Activated T-cell treated with anti-CD3 and anti-CD28 coated beads, Interleukin-2, amount 50 U/mL, for 24 hours (primary cell): ENCODE results near the gene LHX5.

Source experiments
- DNase-seq: peaks from one replicate; pipeline ENCODE4 v3.0.0-alpha.2; 2020
- H3K27ac Mint-ChIP-seq: 2 replicates; pipeline ENCODE4 v1.8.0; 2020; ENCODE audit warnings: mild to moderate bottlenecking, mixed read lengths
- H3K27me3 Mint-ChIP-seq: 2 replicates; pipeline ENCODE4 v1.8.0; 2020; ENCODE audit warnings: mixed read lengths
- H3K36me3 Mint-ChIP-seq: 2 replicates; pipeline ENCODE4 v1.8.0; 2020; ENCODE audit warnings: low read depth, mixed read lengths
- H3K4me1 Mint-ChIP-seq: 2 replicates; pipeline ENCODE4 v1.8.0; 2020; ENCODE audit warnings: low read depth, mixed read lengths
- H3K4me3 Mint-ChIP-seq: 2 replicates; pipeline ENCODE4 v1.8.0; 2020; ENCODE audit warnings: mild to moderate bottlenecking, moderate library complexity, mixed read lengths
- H3K9me3 Mint-ChIP-seq: 2 replicates; pipeline ENCODE4 v1.8.0; 2020; ENCODE audit warnings: mixed read lengths

The LHX5 gene

GRCh38 chr12:113485330-113485729 lies 13.7 kb upstream of the LHX5 start:
- peaks cover 70% of the 10 kb centered on the region for H3K27me3 Mint-ChIP-seq
- DNase-seq = no peak

GRCh38 chr12:113482334-113482733 lies 10.7 kb upstream of the LHX5 start:
- Mint-ChIP-seq H3K27me3 (peaks cover 86% of the 10 kb centered on the region), H3K36me3 (no peaks in the 10 kb centered on the region), H3K4me1 (peaks cover 10% of the 10 kb centered on the region), H3K9me3 (peaks cover 3% of the 10 kb centered on the region), H3K4me3 (no peak overlapping the region), H3K27ac (no peak overlapping the region)
- no peak for DNase-seq

More at GRCh38 chr12:113485330-113485729, 13.7 kb upstream of the LHX5 start:
- Mint-ChIP-seq H3K9me3 (no peaks in the 10 kb centered on the region), H3K4me3 (no peak overlapping the region), H3K27ac (no peak overlapping the region), H3K36me3 (no peaks in the 10 kb centered on the region), H3K4me1 (no peaks in the 10 kb centered on the region)

- Mint-ChIP-seq H3K4me1 (peaks cover 12% of the 10 kb centered on the region), H3K36me3 (no peaks in the 10 kb centered on the region), H3K9me3 (peaks cover 3% of the 10 kb centered on the region), H3K27ac (no peak overlapping the region), H3K4me3 (no peak overlapping the region), H3K27me3 (peaks cover 90% of the 10 kb centered on the region)
- no peak for DNase-seq
Observed at GRCh38 chr12:113480336-113480971, 8.8 kb upstream of the LHX5 start.

GRCh38 chr12:113479590-113480335 lies 8.1 kb upstream of the LHX5 start:
- Mint-ChIP-seq H3K27me3 (peaks cover 90% of the 10 kb centered on the region), H3K4me1 (peaks cover 12% of the 10 kb centered on the region), H3K36me3 (no peaks in the 10 kb centered on the region), H3K4me3 (no peak overlapping the region), H3K27ac (no peak overlapping the region), H3K9me3 (peaks cover 3% of the 10 kb centered on the region)
- peak; percentile 48 for DNase-seq

GRCh38 chr12:113479216-113479589 lies 7.5 kb upstream of the LHX5 start:
- no peak for DNase-seq
- no peak overlapping the region for H3K4me3 Mint-ChIP-seq
- peaks cover 92% of the 10 kb centered on the region for H3K27me3 Mint-ChIP-seq
- H3K9me3 Mint-ChIP-seq = peaks cover 3% of the 10 kb centered on the region
- H3K36me3 Mint-ChIP-seq = no peaks in the 10 kb centered on the region
- peak overlapping the region; percentile 79 for H3K27ac Mint-ChIP-seq
- H3K4me1 Mint-ChIP-seq = peaks cover 17% of the 10 kb centered on the region

- DNase-seq = no peak
Observed at GRCh38 chr12:113478351-113479011, 6.8 kb upstream of the LHX5 start.

GRCh38 chr12:113477842-113478215 lies 6.2 kb upstream of the LHX5 start:
- Mint-ChIP-seq H3K27ac (no peak overlapping the region), H3K4me3 (no peak overlapping the region), H3K27me3 (peaks cover 92% of the 10 kb centered on the region), H3K36me3 (no peaks in the 10 kb centered on the region), H3K4me1 (peaks cover 17% of the 10 kb centered on the region), H3K9me3 (peaks cover 3% of the 10 kb centered on the region)
- DNase-seq = no peak

More at GRCh38 chr12:113478351-113479011, 6.8 kb upstream of the LHX5 start:
- peaks cover 92% of the 10 kb centered on the region for H3K27me3 Mint-ChIP-seq
- no peaks in the 10 kb centered on the region for H3K36me3 Mint-ChIP-seq
- peaks cover 3% of the 10 kb centered on the region for H3K9me3 Mint-ChIP-seq
- H3K4me1 Mint-ChIP-seq = peaks cover 17% of the 10 kb centered on the region
- H3K4me3 Mint-ChIP-seq = no peak overlapping the region
- H3K27ac Mint-ChIP-seq = no peak overlapping the region

GRCh38 chr12:113477171-113477841 lies 5.6 kb upstream of the LHX5 start:
- H3K4me1 Mint-ChIP-seq = peaks cover 17% of the 10 kb centered on the region
- H3K27me3 Mint-ChIP-seq = peaks cover 93% of the 10 kb centered on the region
- no peaks in the 10 kb centered on the region for H3K36me3 Mint-ChIP-seq
- DNase-seq = no peak
- no peak overlapping the region for H3K27ac Mint-ChIP-seq
- peaks cover 3% of the 10 kb centered on the region for H3K9me3 Mint-ChIP-seq
- no peak overlapping the region for H3K4me3 Mint-ChIP-seq

- DNase-seq = no peak
- H3K9me3 Mint-ChIP-seq = peaks cover 3% of the 10 kb centered on the region
- H3K4me1 Mint-ChIP-seq = peaks cover 17% of the 10 kb centered on the region
- H3K36me3 Mint-ChIP-seq = no peaks in the 10 kb centered on the region
- H3K27ac Mint-ChIP-seq = no peak overlapping the region
- no peak overlapping the region for H3K4me3 Mint-ChIP-seq
- peaks cover 92% of the 10 kb centered on the region for H3K27me3 Mint-ChIP-seq
Observed at GRCh38 chr12:113476176-113476986, 4.7 kb upstream of the LHX5 start.

- Mint-ChIP-seq H3K4me3 (no peak overlapping the region), H3K4me1 (peaks cover 17% of the 10 kb centered on the region), H3K27ac (no peak overlapping the region), H3K9me3 (peaks cover 3% of the 10 kb centered on the region), H3K36me3 (no peaks in the 10 kb centered on the region), H3K27me3 (peaks cover 92% of the 10 kb centered on the region)
- DNase-seq = no peak
Observed at GRCh38 chr12:113475451-113476175, 3.9 kb upstream of the LHX5 start.

GRCh38 chr12:113474635-113475436 lies 3.2 kb upstream of the LHX5 start:
- no peaks in the 10 kb centered on the region for H3K36me3 Mint-ChIP-seq
- H3K27ac Mint-ChIP-seq = no peak overlapping the region
- peaks cover 3% of the 10 kb centered on the region for H3K9me3 Mint-ChIP-seq
- no peak for DNase-seq
- peaks cover 17% of the 10 kb centered on the region for H3K4me1 Mint-ChIP-seq
- H3K4me3 Mint-ChIP-seq = no peak overlapping the region
- peaks cover 92% of the 10 kb centered on the region for H3K27me3 Mint-ChIP-seq

- Mint-ChIP-seq H3K4me3 (no peak overlapping the region), H3K36me3 (no peaks in the 10 kb centered on the region), H3K9me3 (no peaks in the 10 kb centered on the region), H3K27me3 (peaks cover 92% of the 10 kb centered on the region), H3K4me1 (peaks cover 9% of the 10 kb centered on the region), H3K27ac (no peak overlapping the region)
- DNase-seq = no peak
Observed at GRCh38 chr12:113473942-113474341, 2.3 kb upstream of the LHX5 start.

- H3K4me3 Mint-ChIP-seq = no peak overlapping the region
- no peaks in the 10 kb centered on the region for H3K36me3 Mint-ChIP-seq
- no peak for DNase-seq
- H3K9me3 Mint-ChIP-seq = no peaks in the 10 kb centered on the region
- no peak overlapping the region for H3K27ac Mint-ChIP-seq
- peaks cover 9% of the 10 kb centered on the region for H3K4me1 Mint-ChIP-seq
- H3K27me3 Mint-ChIP-seq = peaks cover 92% of the 10 kb centered on the region
Observed at GRCh38 chr12:113473400-113473799, 1.7 kb upstream of the LHX5 start.
